Endothelial cell of umbilical vein (primary cell): ENCODE results near the gene MTHFR.

Experiments used
- CTCF ChIP-seq, 2 donors: IDR thresholded peaks; 1 replicate in 1 of 2; 2 replicates in 1 of 2; pipeline ENCODE4 v1.5.1; 2011; ENCODE audit warnings: low read length in 2 of 2, mild to moderate bottlenecking in 2 of 2, moderate library complexity in 2 of 2, control low read depth in 1 of 2, inconsistent platforms in 1 of 2, low read depth in 1 of 2; ENCODE audit not compliant: insufficient read depth in 1 of 2; ENCODE audit errors: extremely low read depth in 1 of 2
- JUN ChIP-seq: IDR thresholded peaks from 2 replicates; pipeline ENCODE4 v1.6.1; 2011; ENCODE audit warnings: borderline replicate concordance, low read depth; ENCODE audit not compliant: insufficient read length, insufficient read depth

- TF ChIP-seq CTCF (IDR thresholded peaks at IDR 0.05; ENCODE audit: extremely low read depth in 1 of 2, insufficient read depth in 1 of 2, low read depth in 1 of 2, low read length in 2 of 2) (no peak), JUN (no peak)
Measured at GRCh38 chr1:11751087-11751486, 54.7 kb downstream of the MTHFR start.
